ENCODE measurements around the gene EXOSC1.

The EXOSC1 gene

GRCh38 chr10:97445722-97446639, at the start of gene EXOSC1, which contains the start of gene ZDHHC16:
Gene EXOSC1, minus strand, starts transcription at chr10:97446006. Its CDS starts 21 bp downstream, at chr10:97445985.
Gene ZDHHC16, plus strand, starts transcription at chr10:97446175. Its CDS starts 5,501 bp downstream, at chr10:97451676.
- H3K36me3 ChIP-seq (replicated peaks; ENCODE audit: low read depth, low read length), result peaks cover 2% of the 10 kb centered on the region
- H3K4me3 ChIP-seq (ENCODE audit: low read length), result peak within 1 kb of the TSS; percentile 97
- H3K27ac ChIP-seq (ENCODE audit: low read length), result peak within 1 kb of the TSS; percentile 27
- H3K27me3 ChIP-seq (ENCODE audit: low read depth, low read length), result no peaks in the 10 kb centered on the region
- no peaks in the 10 kb centered on the region for H4K20me1 ChIP-seq (ENCODE audit: insufficient read depth, low read length)
- H3K4me1 ChIP-seq (ENCODE audit: low read length), result peaks cover 19% of the 10 kb centered on the region
- no peaks in the 10 kb centered on the region for H3K9me3 ChIP-seq (ENCODE audit: insufficient read depth, low read length)
- H2AFZ ChIP-seq (ENCODE audit: low read depth, low read length), result peak within 1 kb of the TSS; percentile 64; the same call in 1 of the 2 replicates
- H3K9ac ChIP-seq (ENCODE audit: low read length), result peak within 1 kb of the TSS; percentile 74
- TF ChIP-seq CTCF (IDR thresholded peaks at IDR 0.05; ENCODE audit: low read depth, low read length) (no peak), EZH2phosphoT487 (IDR thresholded peaks at IDR 0.05; ENCODE audit: low read depth) (no peak)
- peaks cover 49% of the 10 kb centered on the region for H3K79me2 ChIP-seq (ENCODE audit: low read length)
- H3K4me2 ChIP-seq (ENCODE audit: low read length), result peak within 1 kb of the TSS; percentile 81

DNA sequence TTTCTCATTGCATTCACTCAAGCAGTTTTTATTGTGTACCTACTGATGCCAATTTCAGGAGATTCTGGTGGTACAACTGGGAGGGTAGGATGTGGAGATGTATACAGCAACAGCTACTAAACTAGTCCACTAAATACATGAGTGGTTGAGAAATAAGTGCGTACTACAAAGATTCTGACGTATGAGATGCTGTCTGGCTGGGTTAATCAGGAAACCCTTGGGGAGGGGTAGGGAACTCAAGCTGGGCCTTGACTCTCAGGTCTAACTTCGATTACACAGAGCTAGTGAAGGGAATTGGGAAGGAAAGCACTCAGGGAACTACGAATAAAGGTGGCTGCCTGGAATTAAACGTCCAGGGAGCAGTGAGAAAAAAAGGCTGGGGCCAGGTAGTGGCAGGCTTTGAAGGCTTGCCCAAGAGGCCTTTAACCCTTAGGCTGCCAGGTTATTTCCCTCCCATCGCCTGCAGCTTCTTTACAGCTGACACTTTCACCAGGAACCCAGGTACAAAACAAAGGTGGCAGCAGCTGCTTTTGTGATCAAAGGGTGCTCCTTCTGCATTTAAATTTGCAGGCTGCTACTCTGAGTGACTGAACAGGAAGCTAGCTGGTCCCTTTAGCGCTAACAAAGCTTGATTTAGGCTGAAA, 49.2 kb upstream of the EXOSC1 start:
- Histone ChIP-seq H3K4me2 (ENCODE audit: low read length) (no peak overlapping the region), H3K27ac (ENCODE audit: low read length) (no peak overlapping the region), H3K4me3 (ENCODE audit: low read length) (no peak overlapping the region), H2AFZ (ENCODE audit: low read depth, low read length) (no peak overlapping the region), H3K79me2 (ENCODE audit: low read length) (peaks cover 78% of the 10 kb centered on the region), H3K36me3 (replicated peaks; ENCODE audit: low read depth, low read length) (no peaks in the 10 kb centered on the region), H3K9me3 (ENCODE audit: insufficient read depth, low read length) (no peaks in the 10 kb centered on the region), H3K4me1 (ENCODE audit: low read length) (peaks cover 5% of the 10 kb centered on the region; the same call in 1 of the 2 replicates), H3K27me3 (ENCODE audit: low read depth, low read length) (no peaks in the 10 kb centered on the region), H4K20me1 (ENCODE audit: insufficient read depth, low read length) (peaks cover 20% of the 10 kb centered on the region; the same call in 1 of the 2 replicates), H3K9ac (ENCODE audit: low read length) (no peak overlapping the region)
- no peak for TF ChIP-seq EZH2phosphoT487 (IDR thresholded peaks at IDR 0.05; ENCODE audit: low read depth)
- no peak for TF ChIP-seq CTCF (IDR thresholded peaks at IDR 0.05; ENCODE audit: low read depth, low read length)

DNA sequence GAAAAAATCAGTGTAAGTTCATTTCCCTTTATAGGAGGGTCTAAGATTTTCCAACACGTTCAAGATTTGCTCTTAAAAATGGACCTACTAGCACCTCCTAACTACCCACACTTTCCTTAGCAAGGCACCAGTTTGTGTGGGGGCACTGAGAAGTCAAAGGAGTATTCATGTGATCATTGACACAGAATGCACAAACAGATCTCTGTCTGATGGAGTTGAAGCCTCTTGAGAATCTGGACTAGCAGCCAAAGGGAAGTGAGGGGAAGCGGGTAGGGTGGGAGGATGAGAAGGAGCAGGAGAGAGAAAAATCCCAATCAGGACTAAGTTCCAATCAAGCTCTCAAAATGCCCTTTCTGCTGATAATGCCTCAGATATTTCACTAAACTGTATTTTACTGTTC, 48.3 kb upstream of the EXOSC1 start:
- Histone ChIP-seq H3K27me3 (ENCODE audit: low read depth, low read length) (no peaks in the 10 kb centered on the region), H3K4me1 (ENCODE audit: low read length) (peaks cover 5% of the 10 kb centered on the region; the same call in 1 of the 2 replicates), H3K27ac (ENCODE audit: low read length) (no peak overlapping the region), H3K79me2 (ENCODE audit: low read length) (peaks cover 86% of the 10 kb centered on the region), H3K36me3 (replicated peaks; ENCODE audit: low read depth, low read length) (no peaks in the 10 kb centered on the region), H3K4me2 (ENCODE audit: low read length) (no peak overlapping the region), H2AFZ (ENCODE audit: low read depth, low read length) (no peak overlapping the region), H4K20me1 (ENCODE audit: insufficient read depth, low read length) (peaks cover 20% of the 10 kb centered on the region; the same call in 1 of the 2 replicates), H3K9me3 (ENCODE audit: insufficient read depth, low read length) (no peaks in the 10 kb centered on the region), H3K4me3 (ENCODE audit: low read length) (no peak overlapping the region), H3K9ac (ENCODE audit: low read length) (no peak overlapping the region)
- TF ChIP-seq EZH2phosphoT487 (IDR thresholded peaks at IDR 0.05; ENCODE audit: low read depth), result no peak
- no peak for TF ChIP-seq CTCF (IDR thresholded peaks at IDR 0.05; ENCODE audit: low read depth, low read length)

DNA sequence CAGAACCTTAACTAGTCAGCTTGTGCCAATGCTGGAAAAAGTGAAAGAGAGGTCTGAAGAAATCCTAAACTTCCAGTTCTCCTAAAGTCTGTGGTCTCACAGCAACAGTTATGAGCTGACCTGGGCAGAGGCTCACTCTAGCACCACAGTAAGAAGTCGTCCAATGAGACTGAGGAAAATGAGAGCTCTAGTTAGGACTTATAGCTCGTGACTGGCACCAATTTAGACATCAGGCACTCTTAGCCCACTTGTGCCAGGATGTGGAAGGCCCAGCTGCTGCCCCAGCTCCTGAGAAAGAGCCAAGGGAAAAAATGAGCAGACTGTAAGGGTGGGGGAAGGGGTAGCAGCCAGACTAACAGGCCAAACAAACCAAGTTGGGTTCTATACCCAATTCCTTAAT, 44.8 kb upstream of the EXOSC1 start:
- no peak overlapping the region for H2AFZ ChIP-seq (ENCODE audit: low read depth, low read length)
- H3K4me1 ChIP-seq (ENCODE audit: low read length), result no peaks in the 10 kb centered on the region
- H3K27ac ChIP-seq (ENCODE audit: low read length), result no peak overlapping the region
- no peak overlapping the region for H3K4me3 ChIP-seq (ENCODE audit: low read length)
- no peaks in the 10 kb centered on the region for H3K27me3 ChIP-seq (ENCODE audit: low read depth, low read length)
- H3K36me3 ChIP-seq (replicated peaks; ENCODE audit: low read depth, low read length), result no peaks in the 10 kb centered on the region
- H3K4me2 ChIP-seq (ENCODE audit: low read length), result no peak overlapping the region
- TF ChIP-seq CTCF (IDR thresholded peaks at IDR 0.05; ENCODE audit: low read depth, low read length) (no peak), EZH2phosphoT487 (IDR thresholded peaks at IDR 0.05; ENCODE audit: low read depth) (no peak)
- H4K20me1 ChIP-seq (ENCODE audit: insufficient read depth, low read length), result peaks cover 14% of the 10 kb centered on the region; the same call in 1 of the 2 replicates
- no peak overlapping the region for H3K9ac ChIP-seq (ENCODE audit: low read length)
- H3K9me3 ChIP-seq (ENCODE audit: insufficient read depth, low read length), result no peaks in the 10 kb centered on the region
- peaks cover 85% of the 10 kb centered on the region for H3K79me2 ChIP-seq (ENCODE audit: low read length)
